HG03159 (cell line): ENCODE measurements around the gene ZNF282.
"Not testable (repeated sequence)": the region's sequence is repeated elsewhere in the genome, so short reads cannot be mapped to it uniquely, and the experiment has no call there.

ENCODE experiments used
- ATAC-seq: cut with Tn5 transposase; IDR thresholded peaks from one replicate; pipeline ENCODE4 v1.9.1; 2021; ENCODE audit warnings: mild to moderate bottlenecking, moderate library complexity; ENCODE audit not compliant: unreplicated experiment

The ZNF282 gene

DNA sequence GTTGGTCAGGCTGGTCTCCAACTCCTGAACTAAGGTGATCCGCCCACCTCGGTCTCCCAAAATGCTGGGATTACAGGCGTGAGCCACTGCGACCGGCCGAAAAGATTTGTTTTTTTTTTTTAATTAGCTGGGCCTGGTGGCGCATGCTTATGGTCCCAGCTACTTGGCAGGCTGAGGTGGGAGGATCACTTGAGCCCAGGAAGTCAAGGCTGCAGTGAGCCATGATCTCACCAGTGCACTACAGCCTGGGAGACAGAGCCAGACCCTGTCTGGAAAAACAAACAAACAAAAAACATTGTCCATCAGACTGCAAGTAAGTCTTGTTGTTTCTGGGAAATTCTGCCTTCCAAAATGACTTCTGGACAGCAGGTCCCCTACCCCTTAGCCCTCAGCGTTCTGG lies 27.8 kb downstream of the ZNF282 start:
- ATAC-seq = no peak

DNA sequence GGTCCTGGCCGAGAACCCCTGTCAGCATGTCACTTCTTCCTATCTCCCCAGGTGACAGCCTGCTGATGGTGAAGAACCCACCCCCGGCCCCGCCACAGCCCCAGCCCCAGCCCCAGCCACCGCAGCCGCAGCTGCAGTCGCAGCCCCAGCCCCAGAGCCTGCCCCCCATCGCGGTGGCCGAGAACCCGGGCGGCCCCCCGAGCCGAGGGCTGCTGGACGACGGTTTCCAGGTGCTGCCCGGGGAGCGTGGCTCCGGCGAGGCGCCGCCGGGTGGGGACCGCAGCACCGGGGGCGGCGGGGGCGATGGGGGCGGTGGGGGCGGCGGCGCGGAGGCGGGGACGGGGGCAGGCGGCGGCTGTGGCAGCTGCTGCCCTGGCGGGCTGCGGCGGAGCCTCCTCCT lies 28.4 kb downstream of the ZNF282 start:
- ATAC-seq = no peak

DNA sequence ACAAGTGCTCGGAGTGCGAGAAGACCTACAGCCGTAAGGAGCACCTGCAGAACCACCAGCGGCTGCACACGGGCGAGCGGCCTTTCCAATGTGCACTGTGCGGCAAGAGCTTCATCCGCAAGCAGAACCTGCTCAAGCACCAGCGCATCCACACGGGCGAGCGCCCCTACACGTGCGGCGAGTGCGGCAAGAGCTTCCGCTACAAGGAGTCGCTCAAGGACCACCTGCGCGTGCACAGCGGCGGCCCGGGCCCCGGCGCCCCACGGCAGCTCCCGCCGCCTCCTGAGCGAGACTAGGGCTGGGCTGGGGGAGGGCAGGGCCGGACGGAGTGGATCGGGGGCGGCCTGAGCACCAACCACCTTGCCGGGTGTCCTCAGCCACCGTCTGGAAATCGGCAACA lies 29.0 kb downstream of the ZNF282 start:
- no peak for ATAC-seq

DNA sequence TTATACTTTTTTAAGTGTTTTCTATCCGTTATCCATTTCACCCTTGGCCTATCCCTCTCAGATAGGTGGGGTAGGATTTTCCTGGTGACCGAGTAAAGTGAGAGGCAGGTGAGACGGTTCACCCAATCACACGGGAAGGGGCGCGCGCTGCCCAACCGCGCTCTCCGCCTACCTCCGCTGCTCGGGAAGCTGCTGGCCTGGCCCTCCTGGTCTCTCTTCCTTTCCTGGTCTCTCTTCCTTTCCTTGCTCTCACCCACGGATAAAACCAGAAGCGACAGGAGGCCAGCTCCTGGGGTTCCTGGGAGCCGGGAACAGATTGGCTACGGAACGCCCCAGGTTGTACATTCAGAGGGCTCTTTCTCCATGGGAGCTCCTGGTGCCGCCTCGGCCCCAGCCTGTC lies 29.8 kb downstream of the ZNF282 start:
- no peak for ATAC-seq

DNA sequence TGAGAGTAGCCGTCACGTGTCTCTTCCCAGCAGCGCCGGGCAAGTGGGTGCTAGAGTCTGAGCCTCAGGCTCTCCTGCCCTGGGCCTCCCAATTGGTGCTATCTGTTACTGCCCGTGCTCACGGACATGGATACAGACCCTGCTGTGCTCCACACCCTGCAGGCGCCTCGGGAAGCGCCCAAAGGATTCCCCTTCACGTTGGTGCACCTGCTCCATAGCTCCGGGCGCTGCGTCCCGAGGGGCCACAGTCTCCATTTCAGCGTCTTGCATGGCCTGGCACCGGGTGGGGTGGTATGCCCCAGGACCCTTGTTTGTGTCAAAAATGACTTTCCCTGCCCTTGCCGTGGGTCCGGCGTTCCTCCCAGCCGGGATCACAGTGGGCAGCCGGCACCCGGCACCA lies 30.3 kb downstream of the ZNF282 start:
- ATAC-seq = no peak

DNA sequence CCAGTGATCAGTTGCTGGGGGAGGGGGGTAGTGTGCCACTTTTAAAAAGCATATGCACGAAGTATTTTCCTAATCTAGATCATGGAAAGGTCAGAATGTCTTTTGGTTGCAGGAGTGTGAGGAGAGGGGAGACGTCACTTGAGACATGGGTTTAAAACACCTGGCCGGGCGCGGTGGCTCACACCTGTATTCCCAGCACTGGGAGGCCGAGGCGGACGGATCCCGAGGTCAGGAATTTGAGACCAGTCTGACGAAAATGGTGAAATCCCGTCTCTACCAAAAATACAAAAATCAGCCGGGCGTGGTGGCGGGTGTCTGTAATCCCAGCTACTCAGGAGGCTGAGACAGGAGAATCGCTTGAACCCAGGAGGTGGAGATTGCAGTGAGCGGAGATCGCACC lies 31.0 kb downstream of the ZNF282 start:
- not testable (repeated sequence) for ATAC-seq

DNA sequence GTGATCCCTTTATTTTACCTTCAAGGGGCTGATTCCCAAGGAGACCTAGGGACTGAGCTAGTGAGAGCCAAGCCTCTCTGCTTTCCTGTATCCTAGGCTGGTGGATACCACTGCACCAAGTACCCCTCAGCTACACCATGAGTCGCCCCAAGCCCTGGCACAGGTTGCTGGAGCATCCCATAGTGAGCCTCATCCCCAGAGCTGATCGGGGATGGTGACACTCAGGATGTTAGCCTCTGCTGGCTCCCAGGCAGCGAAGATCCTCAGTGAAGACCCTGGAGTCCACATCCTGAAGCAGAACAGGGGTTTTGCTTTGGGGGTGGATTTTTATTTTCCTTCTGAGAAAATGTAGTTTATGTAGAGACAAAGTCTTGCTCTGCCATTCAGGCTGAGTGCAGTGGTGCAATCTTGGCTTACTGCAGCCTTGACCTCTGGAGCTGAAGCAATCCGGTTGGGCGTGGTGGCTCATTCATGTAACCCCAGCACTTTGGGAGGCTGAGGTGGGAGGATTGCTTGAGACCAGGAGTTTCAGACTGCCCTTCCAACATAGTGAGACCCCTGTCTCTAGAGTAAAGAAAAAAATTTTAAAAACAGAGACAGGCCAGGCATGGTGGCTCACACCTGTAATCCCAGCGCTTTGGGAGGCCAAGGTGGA lies 31.6 kb downstream of the ZNF282 start:
- no peak for ATAC-seq

DNA sequence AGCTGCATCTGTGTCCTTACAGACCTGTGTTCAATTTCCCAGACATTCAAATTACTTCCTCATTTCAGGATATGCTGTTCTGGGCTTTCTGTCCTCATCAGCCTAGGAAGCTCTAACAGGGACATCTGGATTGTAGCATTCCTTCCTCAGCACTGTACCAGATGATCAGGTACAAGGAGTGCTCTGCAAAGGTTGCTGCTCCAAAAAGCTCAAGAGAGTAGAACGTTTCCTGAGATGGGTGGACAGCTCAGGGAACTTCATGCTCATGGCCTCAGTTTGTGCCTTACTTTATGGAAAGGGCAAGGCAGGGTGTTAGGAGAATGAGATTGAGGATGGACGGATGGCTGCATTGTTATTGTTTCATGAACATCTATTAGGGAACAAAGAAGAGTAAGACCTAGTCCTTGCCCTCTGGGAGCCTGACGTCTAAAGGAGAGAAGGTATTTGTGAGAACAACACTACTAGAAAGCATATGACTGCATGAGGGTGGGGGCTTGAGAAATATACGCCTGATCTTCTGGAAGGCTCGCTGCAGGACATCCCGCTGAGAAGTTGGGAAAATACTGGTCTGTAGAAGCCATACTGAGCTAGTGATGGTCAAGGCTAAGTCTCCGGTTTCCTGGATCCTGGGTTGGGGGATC lies 33.6 kb downstream of the ZNF282 start:
- ATAC-seq = no peak

DNA sequence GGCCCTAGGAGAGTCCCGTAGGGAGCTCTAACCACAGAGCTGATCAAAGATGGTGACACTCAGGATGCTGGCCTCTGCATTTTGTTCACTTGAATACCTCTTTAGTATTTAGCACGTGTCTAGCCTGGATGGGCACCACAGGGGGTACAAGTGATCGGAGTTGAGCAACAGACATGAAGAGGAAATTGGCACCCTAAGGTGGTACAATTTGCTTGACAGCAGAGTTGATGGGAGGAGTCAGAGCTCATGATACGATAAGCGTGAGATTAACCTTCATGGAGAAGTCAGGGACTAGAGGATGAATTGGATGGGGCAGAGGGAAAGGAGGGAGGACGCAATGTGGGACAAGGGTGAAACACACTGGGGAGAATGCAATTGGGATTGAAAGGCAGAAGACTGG lies 34.2 kb downstream of the ZNF282 start:
- no peak for ATAC-seq

DNA sequence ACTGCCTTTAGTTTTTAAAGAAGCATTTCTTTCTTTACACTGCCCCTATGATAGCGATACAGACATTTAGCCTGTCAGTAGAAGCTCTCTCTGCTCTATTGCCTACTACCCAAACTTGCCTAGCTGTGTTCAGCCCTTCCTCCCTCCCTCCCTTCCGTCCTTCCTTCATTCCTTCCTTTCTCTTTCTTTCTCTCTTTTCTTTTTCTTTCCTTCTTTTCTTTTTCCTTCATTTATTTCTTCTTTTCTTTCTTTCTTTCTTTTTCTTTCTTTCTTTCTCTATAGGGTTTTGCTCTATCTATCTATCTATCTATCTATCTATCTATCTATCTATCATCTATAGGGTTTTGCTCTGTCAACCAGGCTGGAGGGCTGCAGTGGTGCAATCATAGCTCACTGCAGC lies 37.0 kb downstream of the ZNF282 start:
- ATAC-seq = no peak

DNA sequence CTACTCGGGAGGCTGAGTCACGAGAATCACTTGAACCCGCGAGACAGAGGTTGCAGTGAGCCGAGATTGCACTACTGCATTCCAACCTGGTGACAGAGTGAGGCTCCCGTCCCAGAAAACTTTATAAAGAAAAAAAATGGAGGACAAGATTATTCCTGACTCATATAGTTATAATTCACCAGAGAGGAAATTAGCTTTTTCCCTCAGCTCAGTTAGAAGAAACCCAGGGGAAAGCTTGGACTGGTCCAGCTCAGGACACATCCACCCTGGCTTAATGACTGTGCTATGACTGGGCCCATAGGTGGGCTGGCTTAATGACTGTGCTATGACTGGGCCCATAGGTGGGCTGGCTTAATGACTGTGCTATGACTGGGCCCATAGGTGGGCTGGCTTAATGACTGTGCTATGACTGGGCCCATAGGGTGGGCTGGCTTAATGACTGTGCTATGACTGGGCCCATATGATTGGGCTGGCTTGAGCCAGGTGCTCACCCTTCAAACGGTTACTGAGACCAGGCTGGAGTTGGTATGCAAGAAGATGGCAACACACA lies 38.4 kb downstream of the ZNF282 start:
- not testable (repeated sequence) for ATAC-seq

DNA sequence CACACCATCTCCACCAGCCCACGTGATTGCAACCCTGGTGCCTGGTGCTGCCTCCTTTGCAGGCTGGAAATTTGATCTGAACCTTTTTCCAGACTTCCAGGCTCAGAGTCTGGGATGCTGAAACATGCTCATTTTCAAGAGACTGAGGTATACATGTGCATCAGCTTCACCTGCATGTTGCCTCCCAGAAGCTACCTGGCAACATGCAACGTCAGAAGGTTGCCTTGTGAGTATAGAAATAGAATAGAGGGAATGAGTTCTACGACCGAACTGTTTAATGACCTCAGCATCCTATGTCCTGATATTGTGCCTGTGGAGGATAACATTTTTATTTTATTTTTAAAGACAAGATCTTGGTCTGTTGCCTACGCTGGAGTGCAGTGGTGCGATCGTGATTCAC lies 42.2 kb downstream of the ZNF282 start:
- no peak for ATAC-seq

DNA sequence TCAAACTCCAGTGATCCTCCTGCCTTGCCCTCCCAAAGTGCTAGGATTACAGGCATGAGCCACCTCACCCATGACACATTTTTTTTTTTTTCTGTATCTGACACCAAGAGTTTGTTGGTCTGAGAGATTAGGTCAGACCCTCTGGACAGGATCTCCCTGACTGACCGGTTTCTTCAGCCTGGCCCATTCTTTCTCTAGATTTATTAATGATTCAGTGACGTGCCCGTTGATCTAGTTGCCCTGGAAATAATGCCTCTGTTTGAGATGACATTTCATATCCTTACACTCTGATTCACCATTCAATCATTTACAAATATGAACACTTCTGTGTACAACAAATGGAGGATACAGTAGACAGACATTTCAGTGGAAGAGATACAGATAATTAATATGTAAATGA lies 42.7 kb downstream of the ZNF282 start:
- no peak for ATAC-seq

DNA sequence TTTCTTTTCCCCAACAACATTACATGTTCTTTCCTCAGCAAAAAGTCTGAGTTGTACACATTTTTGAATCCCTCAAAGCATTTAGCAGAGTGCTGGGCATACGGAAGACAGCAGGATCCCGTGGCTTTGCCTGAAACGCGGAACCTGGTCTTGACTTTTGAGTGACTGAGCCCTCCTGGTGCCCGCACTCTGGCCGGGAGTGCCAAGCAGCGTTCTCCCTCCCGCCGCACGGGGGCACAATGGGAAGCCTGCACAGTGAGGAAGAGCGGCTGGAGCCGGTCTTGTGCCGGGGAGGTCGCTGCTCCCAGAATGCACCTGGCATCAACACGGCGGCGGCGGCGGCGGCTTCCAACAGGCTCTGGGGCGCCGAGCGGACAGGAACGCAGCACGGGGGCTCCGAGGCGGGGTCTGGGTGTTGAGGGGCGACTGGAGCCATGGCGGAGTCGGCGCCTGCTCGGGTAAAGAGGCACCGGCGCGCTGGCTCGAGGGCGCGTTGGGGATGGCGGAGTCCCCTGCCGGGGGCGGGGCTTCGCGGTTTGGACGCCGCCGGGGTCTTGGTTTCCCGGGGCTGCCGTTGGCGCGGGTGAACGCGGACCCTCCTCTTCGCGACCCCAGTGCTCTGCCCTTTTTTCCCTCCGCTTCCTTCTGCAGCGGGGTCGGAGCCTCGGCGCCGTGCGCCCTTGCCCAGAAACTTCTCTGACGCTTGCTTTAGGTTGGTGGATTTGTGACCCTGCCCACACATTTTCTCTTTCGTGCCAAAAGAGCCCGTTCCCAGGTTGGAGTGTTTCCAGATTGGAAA lies 44.2 kb downstream of the ZNF282 start, which contains the start of gene ZNF212:
Gene ZNF212, plus strand, starts transcription at position 307 of the 799 bp plus-strand sequence. Its CDS starts 128 bp downstream, at position 435.
- ATAC-seq = peak; percentile 99

DNA sequence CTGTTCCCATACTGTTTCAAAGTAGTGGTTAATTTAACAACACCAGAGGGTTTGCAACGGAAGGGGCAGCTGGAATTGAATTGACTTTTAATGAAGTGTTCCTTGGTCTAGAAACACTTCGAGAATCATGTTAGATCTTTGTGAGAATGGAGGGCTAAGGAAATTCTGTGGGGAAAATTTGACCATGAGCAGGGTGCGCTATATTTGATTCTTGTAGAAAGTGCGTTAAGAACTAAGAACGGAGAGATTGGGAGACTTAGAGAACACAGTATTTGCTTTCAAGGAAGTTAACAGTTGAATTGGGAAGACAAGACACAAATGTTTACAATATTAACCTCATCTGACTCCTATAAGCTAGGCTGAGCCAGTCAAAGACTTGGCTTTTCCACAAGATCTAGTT lies 45.3 kb downstream of the ZNF282 start:
- ATAC-seq = no peak

DNA sequence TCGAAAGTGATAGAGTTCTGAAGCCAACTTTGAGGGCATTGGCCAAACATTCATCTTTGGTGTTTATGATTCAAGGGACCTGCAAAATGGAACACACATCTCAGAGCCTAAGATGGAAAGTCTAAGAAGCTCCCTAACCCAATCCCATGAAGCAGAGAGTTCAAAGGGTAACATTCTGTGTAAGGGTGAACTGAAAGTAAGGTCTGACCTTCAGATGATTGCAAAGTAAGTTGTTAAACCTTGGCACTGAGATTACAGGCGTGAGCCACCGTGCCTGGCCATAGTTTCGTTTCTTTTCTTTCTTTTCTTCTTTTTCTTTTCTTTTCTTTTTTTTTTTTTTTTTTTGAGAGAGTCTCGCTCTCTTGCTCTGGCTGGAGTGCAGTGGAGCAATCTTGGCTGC lies 46.4 kb downstream of the ZNF282 start:
- no peak for ATAC-seq

DNA sequence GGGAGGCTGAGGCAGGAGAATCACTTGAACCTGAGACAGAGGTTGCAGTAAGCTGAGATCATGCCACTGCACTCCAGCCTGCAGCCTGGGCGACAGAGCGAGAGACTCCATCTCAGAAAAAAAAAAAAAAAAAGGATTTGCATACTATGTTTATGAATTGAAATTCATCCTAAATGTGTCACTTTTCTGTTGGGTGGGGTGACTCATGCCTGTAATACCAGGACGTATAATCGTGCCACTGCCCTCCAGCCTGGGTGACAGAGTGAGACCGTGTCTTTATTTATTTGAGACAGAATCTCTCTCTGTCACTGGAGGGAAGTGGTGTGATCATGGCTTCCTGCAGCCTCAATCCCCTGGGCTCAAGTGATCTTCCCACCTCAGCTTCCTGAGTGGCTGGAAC lies 49.9 kb downstream of the ZNF282 start:
- ATAC-seq = peak; percentile 75

DNA sequence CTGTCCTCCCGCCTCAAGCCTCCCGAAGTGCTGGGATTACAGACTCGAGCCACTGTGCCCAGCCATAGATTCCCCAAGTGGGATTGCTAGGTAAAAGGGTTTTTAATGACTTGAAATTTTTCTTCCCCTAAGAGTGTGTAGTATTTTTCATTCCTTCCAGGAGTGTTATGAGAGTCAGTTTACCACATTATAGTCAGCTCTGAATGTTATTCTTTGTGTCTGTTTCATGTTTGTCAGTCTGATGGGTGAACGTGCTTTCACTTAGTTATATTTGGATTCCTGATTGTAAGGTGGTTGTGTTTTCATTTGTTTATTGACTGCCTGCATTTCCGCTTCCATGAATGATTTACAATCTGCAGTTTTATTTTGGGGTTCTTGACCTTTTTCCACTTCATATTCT lies 50.4 kb downstream of the ZNF282 start:
- no peak for ATAC-seq

DNA sequence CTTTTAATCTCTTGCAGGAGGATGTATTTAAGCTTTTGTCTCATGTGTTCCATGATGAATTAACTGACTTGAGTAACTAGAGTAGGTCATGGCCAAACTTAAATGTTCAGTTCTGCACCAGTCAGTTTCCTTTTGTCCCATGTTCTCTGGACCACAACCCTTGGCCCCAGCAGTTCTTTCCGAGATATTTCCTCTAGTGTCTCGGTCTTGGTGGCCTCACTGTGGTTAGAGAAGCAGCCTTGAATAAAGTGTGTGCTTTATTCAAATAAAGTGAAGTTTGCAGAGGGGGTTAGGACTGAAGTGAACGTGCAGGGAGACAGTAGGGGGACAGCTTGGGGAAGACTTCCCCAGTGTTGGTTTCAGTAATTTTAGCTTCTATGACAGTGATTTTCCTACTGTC lies 53.4 kb downstream of the ZNF282 start:
- no peak for ATAC-seq

DNA sequence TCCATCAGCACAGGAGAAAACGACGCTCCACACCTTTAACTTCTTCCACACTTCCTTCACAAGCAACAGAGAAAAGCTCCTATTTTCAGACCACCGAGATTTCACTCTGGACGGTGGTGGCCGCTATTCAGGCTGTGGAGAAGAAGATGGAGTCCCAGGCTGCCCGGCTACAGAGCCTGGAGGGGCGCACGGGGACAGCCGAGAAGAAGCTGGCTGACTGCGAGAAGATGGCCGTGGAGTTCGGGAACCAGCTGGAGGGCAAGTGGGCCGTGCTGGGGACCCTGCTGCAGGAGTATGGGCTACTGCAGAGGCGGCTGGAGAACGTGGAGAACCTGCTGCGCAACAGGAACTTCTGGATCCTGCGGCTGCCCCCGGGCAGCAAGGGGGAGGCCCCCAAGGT lies 54.8 kb downstream of the ZNF282 start:
- ATAC-seq = not testable (repeated sequence)

DNA sequence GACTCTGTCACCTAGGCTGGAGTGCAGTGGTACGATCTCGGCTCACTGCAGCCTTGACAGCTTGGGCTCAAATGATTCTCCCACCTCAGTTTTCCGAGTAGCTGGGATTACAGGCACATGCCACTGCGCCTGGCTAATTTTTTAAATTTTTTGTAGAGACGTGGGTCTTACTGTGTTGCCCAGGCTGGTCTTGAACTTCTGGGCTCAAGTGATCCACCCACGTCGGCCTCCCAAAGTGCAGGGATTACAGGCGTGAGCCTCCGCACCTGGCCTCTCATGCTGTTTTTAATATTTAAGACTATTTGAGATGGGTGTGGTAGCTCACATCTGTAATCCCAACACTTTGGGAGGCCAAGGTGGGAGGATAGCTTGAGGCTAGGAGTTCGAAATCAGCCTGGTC lies 56.2 kb downstream of the ZNF282 start:
- ATAC-seq = not testable (repeated sequence)

DNA sequence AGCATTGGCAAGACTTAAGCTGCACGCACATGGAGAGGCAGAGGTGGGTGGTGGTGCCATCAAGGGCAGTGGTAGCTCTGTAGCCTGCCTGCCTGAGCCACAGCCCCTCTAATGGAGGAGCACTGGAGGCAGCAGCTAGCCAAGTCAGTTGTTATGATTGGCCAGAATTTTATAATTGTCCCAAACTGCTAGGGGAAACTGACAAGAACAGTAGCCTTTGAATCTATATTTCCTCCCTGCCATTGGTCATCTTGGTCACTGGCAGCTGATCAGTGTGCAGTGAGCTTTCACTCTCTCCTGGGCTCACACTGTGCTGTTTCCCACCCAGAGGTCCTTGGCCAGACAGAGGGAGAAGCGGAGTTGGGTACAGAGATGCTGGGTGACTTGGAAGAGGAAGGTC lies 57.0 kb downstream of the ZNF282 start:
- ATAC-seq = no peak
